HG03139 (cell line): ENCODE measurements around the gene ZNF385A.
"Not testable (repeated sequence)": the region's sequence is repeated elsewhere in the genome, so short reads cannot be mapped to it uniquely, and the experiment has no call there.

Source experiments
- ATAC-seq: cut with Tn5 transposase; IDR thresholded peaks from one replicate; pipeline ENCODE4 v1.9.1; 2021; ENCODE audit not compliant: unreplicated experiment

The ZNF385A gene

DNA sequence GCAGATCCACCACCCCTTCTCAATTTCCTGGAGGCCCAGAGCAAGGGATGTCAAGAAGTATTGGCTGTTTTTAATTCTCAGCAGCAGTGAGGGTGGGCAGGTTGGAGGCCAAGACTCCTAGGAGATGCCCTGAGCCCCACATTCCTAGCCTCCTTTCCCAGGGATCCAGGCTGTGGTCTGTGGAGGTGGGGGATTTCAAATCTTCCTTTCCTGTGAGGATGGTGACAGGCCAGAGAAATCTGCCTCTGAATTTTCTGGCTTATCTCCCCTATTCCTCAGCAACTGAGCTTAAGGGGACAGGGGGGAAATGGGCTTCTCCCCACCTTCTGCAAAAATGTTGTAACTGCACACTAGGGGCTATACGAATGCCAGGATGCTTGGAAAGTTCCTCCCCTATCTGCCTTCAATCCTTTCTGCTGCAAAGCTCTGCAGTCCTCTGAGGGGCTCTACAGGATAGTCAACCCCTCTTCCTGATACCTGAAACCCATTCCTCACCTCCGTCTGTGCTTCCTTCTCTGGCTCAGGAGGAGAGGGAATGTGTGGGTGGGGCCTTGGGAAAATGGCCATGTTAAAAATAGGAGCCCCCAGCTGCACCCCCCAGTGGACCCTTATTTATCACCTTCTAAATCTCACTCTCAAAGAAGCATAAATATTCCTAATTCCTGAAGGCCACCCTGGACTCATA is 26.9 kb downstream of the ZNF385A start:
- no peak for ATAC-seq

DNA sequence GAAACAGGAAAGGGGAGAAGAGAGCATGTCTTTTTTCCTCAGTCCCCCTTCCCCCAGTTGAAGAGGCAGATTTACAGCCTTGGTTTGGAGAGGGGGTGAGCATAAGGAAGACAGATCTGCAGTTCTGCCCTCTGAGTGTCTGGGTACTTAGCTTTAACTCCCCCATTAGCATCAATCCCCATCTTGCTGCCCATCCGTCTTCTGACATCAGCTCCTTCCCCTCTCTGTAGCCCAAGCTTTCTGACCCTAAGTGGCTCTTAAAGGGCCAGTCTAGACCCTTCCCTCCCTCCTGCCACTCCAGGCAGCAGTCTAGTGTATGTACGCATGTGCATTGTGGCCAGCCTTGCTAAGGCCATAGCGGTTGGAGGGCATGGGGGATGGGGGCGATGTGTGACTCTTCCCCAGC is 27.6 kb downstream of the ZNF385A start:
- no peak for ATAC-seq

DNA sequence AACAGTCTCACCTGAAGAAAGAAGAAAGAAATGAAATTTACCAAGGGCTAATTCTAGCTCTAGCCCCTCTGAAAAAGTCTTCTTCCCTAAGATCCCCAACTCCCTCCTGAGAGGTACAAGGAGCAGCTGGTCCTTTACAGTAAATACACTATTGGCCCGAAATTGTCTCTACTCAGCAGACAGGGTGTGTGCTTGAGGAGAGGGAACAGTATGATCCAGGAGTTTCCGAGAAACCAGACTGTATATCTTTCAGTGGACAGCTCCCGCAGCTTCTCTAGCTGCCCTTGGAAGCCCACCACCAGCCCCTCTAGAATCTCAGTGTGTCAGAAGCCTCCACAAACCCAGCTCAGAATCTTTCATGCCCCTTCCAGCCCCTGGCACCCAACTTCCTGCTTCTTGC is 28.3 kb downstream of the ZNF385A start:
- ATAC-seq: no peak

DNA sequence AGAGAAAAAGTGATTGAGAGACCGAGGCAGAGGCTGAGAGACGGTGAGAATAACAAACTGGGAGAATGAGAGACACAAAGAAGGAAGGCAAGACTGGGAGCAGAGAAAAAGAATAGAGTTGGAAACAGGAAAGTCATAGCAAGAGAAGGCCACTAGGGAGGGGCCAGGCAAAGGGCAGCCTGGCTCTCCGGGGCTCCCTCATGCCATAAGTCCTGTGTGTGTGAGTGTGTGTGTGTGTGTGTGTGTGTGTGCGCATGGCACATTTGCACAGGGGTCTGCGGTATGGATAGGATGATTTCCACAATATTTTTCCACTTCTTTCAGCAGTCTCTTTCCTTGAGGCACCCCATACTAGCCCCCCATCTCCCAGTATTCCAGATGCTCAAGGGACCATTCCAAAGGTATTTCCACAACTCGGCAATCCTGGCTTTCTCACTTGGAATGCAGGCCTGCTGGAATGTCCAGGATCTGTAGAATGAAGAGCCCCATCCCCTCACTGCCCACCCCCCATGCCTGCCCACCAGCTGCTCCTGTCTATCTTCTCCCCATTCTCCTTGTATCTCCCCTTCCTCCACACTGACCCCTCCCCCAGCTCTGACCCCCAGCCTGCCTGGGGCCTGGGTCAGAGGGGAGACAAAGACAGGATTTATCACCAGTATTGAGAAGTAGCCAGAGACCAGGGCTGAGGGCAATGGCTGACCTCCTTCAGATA is 29.3 kb downstream of the ZNF385A start:
- no peak for ATAC-seq

DNA sequence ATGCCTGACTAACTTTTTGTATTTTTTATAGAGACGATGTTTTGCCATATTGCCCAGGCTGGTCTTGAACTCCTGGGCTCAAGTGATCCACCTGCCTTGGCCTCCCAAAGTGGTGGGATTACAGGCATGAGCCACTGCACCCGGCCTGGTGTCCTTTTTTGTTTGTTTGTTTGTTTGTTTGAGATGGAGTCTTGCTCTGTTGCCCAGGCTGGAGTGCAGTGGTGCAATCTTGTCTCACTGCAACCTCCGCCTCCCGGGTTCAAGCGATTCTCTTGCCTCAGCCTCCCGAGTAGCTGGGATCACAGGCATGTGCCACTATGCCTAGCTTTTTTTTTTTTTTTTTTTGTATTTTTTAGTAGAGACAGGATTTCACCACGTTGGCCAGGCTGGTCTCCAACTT is 30.3 kb downstream of the ZNF385A start:
- not testable (repeated sequence) for ATAC-seq

DNA sequence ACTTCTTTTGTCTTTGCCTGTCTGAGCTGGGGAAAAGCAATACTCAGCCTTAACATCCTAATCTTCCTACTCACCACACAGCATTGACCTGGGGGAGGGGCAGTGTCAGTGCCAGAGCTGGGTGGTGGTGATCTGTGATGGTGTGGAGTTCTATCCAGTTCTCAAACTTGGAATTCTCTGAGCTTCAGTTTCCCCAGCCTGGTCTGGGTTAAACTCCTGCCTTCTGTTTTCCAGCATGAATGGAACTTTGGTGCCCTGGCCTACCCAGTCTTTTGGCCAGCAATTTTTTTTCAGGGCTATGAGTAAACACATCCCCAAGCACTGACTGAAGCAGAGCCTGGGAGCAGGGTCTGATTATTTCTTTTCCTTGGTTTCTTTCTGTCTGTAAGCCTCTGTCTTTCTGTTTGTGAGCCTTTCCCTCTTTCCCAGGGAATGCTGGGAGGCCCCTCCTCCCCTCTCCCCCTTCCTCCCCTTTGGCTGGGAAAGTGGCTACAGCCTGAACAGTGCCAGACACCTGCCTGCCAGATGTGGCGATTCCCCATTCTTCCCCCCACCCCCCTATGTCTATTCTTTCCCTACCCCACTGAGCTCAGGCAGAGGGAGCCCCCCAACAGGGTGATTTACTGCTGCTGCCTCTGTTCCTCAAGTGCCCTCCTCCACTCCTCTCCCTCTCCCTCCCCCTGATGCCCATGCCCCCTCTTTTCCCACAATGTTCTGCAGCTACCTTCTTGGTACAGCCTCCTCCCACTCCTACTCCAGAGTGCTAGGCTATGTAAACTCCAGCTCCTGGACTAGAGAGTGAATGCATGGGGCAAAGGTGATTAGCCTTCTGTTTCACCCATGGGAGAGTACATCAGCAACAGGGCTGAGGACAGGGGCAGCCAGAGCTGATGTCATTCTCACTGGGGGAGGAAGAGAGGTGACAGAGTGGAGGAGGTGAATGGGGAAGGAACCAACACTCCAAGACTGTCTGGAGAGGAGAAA is 31.4 kb downstream of the ZNF385A start:
- ATAC-seq: no peak

DNA sequence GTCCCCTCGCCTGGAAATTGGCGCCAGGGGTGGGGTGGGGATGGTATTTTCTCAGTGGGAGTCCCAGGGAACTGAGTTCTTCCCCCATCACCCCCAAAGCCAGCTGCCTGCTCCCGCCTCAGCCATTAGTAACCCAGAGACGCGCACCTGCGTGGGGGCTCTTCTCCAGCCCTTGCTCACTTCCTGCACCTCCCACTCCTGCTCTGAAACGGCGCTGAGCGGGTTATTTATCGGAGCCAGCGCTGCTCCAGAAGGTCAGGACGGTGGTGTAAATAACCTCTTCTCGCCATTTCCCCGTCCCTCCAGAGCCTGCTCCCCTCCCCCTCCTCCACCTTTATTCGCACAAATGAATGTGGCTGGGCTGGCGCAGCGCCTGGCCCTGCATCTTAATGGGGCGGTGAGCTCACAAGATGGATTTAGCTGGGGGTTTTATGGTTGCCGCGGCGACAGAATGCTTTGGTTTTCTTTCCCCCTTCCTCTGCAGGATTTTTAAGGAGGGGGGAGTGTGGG is 32.5 kb downstream of the ZNF385A start:
- no peak for ATAC-seq

DNA sequence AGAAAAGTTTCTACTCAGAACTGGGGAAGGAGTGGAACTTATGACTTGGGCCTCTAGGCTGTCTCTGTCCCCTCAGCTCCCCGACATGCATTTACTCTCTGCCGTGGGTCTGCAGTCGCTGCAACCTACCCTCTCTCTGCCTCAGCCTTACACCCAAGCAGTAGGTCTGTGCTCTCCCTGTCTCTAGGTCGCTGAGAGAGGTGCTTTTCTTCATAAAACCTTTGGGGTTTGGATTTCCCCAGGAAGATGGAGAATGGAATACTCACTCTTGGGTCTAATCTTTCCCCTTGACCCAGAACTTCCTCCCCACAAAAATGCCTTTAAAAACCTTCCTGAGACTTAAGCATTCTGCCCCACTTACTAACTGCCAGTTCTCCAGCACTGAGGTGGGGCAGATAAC is 33.2 kb downstream of the ZNF385A start:
- no peak for ATAC-seq

DNA sequence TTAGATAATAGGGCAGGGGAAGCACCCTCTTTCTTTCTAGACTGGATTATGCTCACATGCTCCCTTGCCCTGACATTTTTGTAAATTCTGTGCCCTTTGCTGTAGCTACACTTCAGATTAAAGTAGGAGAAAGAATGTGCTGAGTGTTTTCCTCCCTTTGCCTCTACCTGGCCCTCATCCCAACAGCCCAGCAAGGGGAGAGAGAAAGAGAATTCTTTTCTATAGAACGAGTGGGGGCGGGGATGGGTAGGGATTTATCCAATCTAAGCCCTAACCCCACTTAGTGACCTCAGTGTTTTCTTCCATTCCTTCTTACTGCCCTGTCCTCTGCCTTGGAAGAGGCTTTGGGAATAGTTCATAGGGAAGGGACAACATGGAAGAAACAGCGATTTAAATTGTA is 33.8 kb downstream of the ZNF385A start:
- ATAC-seq: no peak

DNA sequence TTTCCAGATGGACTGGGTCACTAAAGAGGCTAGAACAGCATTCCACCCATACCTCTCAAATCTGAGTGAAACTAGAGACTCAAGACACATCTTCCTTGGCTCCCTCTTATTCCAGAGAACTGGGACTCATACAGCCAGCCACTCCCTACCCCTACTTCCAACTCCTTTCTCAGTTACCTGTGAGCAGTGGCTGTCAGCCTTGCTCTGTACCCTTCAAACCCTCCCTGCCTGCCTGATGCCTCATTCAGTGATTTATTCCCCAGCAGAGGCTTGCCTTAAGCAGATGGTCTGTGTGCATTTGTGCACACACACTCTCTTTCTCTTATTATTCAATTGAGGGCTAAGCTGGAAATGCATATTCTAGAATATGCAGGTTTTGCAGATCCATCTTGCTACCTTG is 34.9 kb downstream of the ZNF385A start:
- ATAC-seq: no peak

DNA sequence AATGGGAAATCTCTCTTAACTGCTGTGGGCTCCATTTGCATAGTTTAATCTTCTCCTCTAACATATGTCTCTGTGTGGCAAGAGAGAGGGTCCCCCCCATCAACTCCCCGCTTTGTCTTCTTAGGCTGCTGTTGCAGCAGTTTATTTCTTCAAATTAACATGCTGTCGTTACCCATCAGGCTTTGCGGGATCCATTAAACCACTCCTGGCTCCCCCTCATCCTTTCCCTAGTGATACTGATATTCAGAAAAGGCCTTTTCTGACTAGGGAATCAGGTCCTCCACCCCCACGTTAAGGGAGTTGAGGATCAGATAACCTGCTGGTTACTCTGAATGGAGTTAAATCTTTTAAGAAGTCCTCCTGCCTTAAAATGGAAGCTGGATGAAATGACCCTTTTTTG is 35.5 kb downstream of the ZNF385A start:
- no peak for ATAC-seq

DNA sequence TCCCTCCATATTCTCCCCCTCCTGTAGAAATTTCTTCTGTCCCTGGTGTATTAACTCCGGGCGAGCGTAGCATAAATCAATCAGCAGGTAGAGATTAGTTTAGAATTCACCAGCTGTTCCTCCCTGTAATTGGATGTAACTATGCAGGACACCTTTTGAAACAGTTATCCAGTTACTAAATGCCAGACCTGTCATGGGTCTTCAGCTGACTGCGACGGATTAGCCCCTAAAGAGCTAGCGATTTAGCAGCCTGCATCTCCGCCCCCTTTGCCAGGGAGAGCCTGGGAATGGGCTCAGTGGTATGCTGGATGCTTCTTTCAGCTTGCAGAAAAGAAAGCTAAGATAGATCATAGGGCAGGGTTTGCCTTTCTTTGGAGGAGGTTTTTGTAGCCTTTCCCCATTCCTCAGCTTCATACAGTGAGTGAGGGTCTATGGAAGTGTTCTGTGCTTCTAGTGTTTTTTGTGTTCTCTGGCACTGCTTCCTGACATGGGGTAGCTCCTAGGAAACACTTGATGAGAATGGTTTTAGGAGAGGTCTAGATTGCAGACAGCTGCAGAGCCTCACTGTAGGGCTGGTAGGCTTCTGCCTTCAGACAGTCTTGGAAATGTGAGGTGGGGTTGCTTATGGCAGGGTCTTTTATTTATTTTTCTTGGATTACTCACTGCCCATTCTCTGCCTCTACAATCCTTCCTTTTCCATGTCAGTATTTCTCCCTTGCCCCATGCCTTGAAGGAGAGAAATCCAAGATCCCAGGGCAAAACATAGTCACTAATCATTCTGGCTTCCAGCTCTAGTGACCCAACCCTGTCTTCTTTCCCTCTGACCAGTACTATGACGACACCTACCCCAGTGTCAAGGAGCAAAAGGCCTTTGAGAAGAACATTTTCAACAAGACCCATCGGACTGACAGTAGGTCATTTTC is 42.9 kb downstream of the ZNF385A start:
- ATAC-seq: no peak

DNA sequence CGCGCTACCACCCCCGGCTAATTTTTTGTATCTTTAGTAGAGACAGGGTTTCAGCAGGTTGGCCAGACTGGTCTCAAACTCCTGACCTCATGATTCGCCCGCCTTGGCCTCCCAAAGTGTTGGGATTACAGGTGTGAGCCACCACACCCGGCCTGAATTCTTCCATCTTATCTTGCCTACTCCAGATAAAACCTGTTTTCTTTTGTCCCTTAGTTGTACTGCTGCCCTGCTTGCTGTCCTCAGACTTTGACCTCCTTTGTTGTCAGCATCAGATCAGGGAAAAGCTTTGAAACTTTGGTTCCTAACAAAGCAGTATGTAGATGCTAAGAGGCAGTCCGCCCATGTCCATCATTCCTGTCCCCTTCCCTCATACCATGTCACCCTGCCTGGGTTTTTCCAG is 43.7 kb downstream of the ZNF385A start:
- ATAC-seq: no peak

DNA sequence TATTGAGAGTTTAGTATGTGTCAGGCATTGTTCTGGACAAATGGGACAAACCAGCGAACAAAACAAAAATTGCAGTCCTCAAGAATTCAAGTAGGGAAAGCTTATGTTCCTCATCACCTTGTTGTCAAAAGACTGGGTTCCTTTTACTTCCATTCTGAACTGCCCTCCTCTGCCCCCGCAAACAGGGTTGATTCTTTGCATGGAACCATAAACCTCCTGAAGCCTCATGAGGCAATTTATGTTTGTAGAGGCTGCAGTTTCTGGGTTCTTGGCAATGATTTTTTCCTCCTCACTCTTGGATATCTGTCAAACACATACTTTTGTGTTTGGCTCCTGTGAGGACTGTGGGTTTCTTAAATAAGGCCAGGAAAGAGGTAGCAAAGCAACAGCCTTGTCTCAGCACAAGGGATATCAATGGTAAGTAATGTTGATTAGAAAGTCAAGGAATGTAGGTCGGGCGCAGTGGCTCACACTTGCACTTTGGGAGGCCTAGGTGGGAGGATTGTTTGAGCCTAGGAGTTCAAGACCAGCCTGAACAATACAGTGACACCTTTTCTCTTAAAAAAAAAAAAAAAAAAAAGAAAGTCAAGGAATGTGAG is 45.7 kb downstream of the ZNF385A start:
- no peak for ATAC-seq

DNA sequence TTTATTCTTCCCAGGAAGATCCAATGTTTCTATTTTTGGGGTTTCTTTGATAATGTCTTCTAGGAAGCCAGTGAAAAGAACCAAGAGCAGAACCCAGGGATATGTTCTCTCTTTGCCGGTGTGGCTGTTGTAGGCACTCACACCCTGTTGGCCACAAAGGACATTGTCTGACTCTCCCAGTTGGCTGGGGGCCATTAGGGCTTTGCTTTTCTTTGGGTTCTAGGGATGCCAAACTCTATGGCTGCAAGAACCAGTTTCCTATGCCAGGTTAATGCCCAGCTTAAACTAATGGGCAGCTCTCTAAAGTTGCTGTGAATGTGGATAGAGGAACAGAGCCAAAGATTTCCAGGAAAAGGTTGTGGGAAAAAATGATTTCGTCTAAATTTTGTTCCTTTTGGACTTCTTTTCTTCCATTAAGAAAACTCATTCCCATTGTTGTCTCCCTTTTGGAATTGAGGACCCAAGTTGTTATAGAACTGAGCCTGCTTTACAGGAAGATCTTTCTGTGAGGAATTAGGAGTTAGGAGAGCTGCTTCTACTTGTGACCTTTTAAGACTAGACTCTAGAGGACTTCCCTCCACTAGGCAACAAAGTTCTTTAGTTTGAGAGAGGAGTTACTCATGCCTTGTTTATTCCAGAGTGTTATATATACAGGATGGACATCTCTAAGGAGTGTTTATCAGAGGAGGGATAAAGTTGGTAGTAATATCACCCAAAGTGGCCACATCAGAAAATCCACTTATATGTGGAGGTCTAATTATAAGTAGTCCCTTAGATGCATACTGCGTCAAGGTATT is 46.5 kb downstream of the ZNF385A start:
- ATAC-seq: no peak

DNA sequence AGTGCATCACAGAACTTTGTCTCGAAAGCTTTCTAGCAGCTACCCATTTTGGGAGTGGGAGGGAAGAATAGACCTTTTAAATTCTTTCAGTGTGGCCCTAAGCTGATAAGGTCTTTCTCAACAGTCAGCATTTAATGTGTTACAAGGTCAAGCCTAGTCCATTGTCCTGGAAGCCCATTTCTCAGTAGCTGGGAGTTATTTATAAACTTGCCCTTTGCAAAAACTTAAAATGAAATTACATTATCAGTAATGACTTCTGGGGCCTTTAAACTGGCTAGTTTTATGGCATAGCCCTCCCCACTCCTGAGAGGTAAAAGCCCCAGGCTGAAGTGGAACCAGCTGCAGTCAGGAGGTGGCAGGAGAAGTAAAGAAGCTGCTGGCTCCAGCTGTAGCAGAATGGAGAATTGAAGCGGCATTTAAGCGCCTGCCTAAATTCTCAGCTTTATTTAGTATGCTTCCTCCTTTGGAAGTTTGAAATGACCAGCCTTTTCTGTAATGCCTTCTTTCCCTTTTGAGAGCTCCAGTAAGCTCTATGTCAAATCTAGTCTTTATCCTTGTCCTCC is 47.2 kb downstream of the ZNF385A start:
- no peak for ATAC-seq

DNA sequence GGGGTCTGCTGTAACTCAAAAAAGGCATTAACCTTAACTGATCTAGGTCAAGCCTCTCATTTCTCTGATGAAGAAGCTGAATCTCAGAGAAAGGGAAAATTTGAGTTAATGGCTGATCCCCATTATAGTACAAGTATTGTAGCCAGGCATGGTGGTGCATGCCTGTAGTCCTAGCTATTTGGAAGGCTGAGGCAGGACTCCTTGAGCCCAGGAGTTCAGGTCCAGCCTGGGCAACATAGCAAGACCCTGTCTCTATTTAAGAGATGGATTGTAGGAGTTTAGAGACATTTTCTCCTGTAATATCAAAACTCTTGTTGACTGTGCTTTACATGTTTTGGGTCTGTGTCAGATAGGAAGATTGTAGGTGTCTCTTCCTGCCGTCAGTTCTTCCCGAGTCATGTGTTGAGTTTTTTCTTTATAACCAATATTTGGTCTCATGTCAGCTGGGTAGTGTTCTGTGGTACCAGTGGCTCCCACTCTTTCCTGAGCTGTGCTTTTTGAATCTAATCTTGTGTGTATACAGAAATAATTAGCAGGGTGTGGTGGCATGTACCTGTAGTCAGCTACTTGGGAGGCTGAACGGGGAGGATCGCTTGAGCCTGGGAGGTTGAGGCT is 51.0 kb downstream of the ZNF385A start:
- no peak for ATAC-seq

DNA sequence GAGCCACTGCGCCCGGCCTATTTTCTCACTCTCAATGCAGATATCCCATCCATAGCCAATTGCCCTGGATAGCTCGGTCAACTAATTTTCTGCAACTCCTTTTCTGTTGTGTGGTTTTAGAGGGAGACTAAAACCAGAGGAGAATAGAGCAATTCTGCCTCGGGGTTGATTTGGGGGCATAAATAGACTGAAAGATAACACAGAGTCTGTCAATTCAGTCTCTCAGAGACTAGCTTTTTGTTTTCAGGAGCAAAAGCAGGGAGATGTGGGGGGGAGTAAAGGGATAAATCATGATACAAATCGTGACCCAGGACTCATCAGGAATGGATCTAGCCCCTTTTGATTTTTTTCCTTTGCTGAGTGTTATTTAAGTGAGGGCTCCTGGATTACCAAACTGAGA is 53.1 kb downstream of the ZNF385A start:
- no peak for ATAC-seq
